HUES48 (cell line): ENCODE results near the gene FOXL2NB.

Experiments used
- H3K27ac ChIP-seq: one replicate; pipeline ENCODE4 v1.7.0; 2013; ENCODE audit warnings: low read depth, low read length, inconsistent platforms
- H3K27me3 ChIP-seq: 2 replicates; pipeline ENCODE4 v1.6.1; 2013; ENCODE audit warnings: mild to moderate bottlenecking, low read length; ENCODE audit not compliant: control insufficient read depth, insufficient read depth
- H3K36me3 ChIP-seq: 2 replicates; pipeline ENCODE4 v1.6.1; 2013; ENCODE audit warnings: low read length; ENCODE audit not compliant: control insufficient read depth, insufficient read depth
- H3K4me1 ChIP-seq: 2 replicates; pipeline ENCODE4 v1.6.1; 2013; ENCODE audit warnings: mild to moderate bottlenecking, low read length; ENCODE audit not compliant: control insufficient read depth, insufficient read depth
- H3K4me3 ChIP-seq: 2 replicates; pipeline ENCODE4 v1.5.1; 2013; ENCODE audit warnings: mild to moderate bottlenecking, low read depth, low read length
- H3K9ac ChIP-seq: 2 replicates; pipeline ENCODE4 v1.6.1; 2013; ENCODE audit warnings: mild to moderate bottlenecking, low read depth, low read length, moderate library complexity
- H3K9me3 ChIP-seq: 2 replicates; pipeline ENCODE4 v1.6.1; 2013; ENCODE audit warnings: low read length; ENCODE audit not compliant: control insufficient read depth, insufficient read depth

The FOXL2NB gene

DNA sequence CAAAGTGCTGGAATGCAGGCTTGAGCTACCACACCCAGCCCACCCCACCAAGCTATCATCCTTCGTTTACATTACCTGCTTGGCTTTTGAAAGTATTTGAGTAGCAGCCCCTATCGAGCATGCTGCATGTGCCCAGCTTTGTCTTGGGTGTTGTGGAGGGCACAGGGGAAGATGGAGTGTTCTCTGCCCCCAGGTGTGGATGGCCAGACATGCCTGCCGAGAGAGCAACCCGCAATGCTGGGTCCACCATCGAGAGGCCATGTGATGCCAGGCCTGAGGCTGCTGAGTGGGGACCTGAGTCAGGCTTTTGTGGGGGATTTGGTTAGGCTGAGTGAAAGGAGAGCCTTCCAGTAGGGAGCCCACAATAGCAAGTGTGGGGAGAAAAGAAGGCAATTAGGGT lies 25.9 kb downstream of the FOXL2NB start:
- H3K9ac ChIP-seq: no peak overlapping the region
- H3K27ac ChIP-seq: no peak overlapping the region
- H3K9me3 ChIP-seq: no peaks in the 10 kb centered on the region
- H3K36me3 ChIP-seq: no peaks in the 10 kb centered on the region
- no peaks in the 10 kb centered on the region for H3K4me1 ChIP-seq
- no peak overlapping the region for H3K4me3 ChIP-seq
- H3K27me3 ChIP-seq: no peaks in the 10 kb centered on the region

DNA sequence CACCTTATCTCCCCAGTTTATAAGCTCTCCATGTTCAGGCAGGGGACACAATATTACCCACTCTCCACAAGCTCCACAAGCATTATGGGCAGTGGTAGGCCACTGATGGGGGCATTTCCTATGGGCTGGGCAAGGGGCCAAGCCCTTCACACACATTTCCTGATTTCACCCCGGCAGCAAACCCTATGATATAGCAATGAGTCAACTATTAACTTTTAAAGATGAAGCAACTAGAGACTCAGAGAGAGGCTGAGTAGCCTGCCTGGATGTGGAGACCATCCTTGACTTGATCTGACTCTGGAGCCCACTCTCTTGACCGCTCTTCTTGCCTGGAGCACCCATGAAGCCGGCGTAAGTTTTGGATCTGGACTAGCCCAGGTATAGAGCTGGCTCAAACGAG lies 27.4 kb downstream of the FOXL2NB start:
- Histone ChIP-seq H3K4me3 (no peak overlapping the region), H3K9me3 (no peaks in the 10 kb centered on the region), H3K27me3 (no peaks in the 10 kb centered on the region), H3K9ac (no peak overlapping the region), H3K27ac (no peak overlapping the region), H3K4me1 (no peaks in the 10 kb centered on the region), H3K36me3 (no peaks in the 10 kb centered on the region)

DNA sequence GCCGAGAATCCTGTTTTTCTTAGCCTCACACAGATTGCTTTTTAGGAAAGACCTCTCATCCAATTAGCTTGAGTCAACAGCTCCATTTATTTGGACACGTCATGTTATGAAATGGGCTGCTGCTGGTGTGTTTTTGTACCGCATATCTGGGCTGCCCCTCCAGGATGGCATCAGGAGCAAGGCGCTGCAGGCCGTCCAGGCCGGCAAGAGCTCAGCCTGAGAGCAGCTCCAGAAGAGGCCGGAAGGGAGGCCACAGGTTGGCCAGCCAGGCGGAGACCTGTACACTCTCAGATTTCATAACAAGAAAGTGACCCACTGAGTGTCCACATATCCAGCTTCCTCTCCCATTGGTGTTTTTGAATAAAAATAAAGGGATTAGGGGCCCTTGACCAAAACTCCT lies 28.3 kb downstream of the FOXL2NB start:
- Histone ChIP-seq H3K27me3 (no peaks in the 10 kb centered on the region), H3K4me1 (no peaks in the 10 kb centered on the region), H3K9me3 (no peaks in the 10 kb centered on the region)

DNA sequence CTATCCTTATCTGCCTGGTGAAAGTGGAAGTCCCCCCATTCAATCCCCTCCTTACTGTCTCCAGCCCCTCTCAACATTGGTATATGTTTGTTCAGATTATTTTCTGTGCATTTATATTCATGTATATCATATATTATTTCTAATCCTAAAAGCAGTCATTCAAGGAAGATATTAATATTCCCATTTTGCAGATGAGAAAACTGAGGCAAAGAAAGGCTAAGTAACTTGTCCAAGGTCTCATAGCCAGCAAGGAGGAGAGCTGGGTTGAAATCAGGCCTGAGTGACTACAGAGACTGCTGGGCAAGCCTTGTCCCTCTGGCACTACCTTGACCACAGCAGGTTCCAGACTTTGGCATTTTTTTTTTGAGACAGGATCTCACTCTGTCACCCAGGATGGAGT lies 29.0 kb downstream of the FOXL2NB start:
- H3K36me3 ChIP-seq: no peaks in the 10 kb centered on the region
- no peak overlapping the region for H3K27ac ChIP-seq
- no peaks in the 10 kb centered on the region for H3K4me1 ChIP-seq
- H3K9me3 ChIP-seq: no peaks in the 10 kb centered on the region
- H3K9ac ChIP-seq: no peak overlapping the region
- no peaks in the 10 kb centered on the region for H3K27me3 ChIP-seq
- no peak overlapping the region for H3K4me3 ChIP-seq

More for the DNA sequence above, 28.3 kb downstream of the FOXL2NB start:
- H3K9ac ChIP-seq: no peak overlapping the region
- no peak overlapping the region for H3K27ac ChIP-seq
- no peaks in the 10 kb centered on the region for H3K36me3 ChIP-seq
- no peak overlapping the region for H3K4me3 ChIP-seq

DNA sequence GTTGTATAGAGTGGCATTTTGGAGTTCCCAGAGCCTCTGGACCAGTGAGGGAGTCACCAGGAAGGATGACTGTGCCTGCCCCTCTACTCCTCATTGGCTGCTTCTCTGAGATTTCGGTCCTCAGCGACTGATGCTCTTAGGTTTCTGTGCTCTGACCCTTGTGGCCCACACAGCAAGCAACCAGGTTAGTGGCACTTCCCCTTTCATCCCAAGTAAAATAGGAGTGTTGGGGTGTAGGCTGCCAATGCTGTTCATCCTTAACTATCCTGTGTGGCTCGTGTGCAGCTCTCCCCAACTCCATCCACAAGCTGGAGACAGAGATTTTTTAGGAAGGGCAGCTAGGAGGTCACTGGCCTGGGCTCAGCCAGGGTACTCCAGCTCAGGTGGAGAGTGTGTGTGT lies 37.8 kb downstream of the FOXL2NB start:
- no peak overlapping the region for H3K4me3 ChIP-seq
- H3K9me3 ChIP-seq: no peaks in the 10 kb centered on the region
- no peak overlapping the region for H3K27ac ChIP-seq
- H3K4me1 ChIP-seq: no peaks in the 10 kb centered on the region
- H3K27me3 ChIP-seq: no peaks in the 10 kb centered on the region
- H3K9ac ChIP-seq: no peak overlapping the region
- no peaks in the 10 kb centered on the region for H3K36me3 ChIP-seq

DNA sequence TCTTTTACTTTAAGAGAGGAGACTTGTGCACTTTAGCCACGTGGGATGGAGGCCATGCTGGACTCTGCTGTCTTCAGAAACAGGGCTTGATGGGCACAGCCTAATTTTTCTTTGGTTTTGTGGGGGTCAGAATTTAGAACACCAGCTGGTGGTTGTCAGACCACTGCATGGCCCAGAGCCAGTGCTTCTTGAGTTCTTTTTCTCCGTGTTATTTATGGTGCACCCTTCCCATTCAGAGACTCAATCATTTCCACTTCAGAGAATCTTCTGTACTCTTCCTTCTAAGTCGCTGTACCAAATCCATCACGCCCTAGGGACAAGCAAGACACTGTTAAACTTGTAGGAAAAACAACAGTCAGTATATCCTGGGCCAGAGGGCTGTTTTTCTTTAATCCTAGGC lies 38.9 kb downstream of the FOXL2NB start:
- H3K27ac ChIP-seq: no peak overlapping the region
- H3K36me3 ChIP-seq: no peaks in the 10 kb centered on the region
- no peak overlapping the region for H3K9ac ChIP-seq
- H3K4me3 ChIP-seq: no peak overlapping the region
- no peaks in the 10 kb centered on the region for H3K27me3 ChIP-seq
- H3K4me1 ChIP-seq: no peaks in the 10 kb centered on the region
- no peaks in the 10 kb centered on the region for H3K9me3 ChIP-seq

DNA sequence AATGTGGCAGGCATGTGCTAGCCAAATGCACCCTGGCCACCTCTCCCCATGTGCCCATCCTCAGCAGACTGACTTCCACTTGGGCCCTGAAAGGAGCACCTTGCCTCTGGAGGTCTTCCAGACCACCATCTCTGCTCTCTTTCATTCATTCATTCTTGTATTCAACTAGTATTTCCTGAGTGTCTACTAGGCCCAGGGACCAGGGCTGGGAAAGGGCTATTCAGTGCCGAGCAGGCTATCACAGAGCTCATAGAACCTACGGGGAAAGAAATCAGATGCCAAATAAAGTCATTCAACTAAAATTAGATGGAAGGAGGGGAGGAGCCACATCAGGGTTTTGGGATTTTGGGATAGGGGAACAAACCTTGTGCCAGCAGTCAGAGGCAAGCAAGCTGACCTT lies 40.2 kb downstream of the FOXL2NB start:
- Histone ChIP-seq H3K27ac (no peak overlapping the region), H3K9me3 (no peaks in the 10 kb centered on the region), H3K27me3 (no peaks in the 10 kb centered on the region), H3K36me3 (no peaks in the 10 kb centered on the region), H3K9ac (no peak overlapping the region), H3K4me3 (no peak overlapping the region), H3K4me1 (no peaks in the 10 kb centered on the region)

DNA sequence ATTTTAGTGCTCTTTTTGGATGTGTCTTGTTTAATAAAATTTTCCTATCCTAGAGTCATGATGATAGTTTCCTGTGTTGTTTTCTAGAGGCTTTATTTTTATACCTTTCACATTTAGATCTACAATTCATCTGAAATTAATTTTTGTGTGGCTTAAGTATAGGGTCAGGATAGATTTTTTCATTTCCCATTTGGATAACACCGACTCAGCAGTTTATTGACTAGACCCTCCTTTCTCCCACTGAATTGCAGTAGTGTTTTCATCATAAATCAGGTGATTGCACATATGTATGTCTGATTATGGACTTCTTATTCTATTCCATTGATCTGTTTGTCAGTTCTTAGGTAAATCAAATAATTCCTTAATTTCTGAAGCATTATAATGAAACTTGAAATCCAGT lies 48.7 kb downstream of the FOXL2NB start:
- H3K9ac ChIP-seq: no peak overlapping the region
- no peaks in the 10 kb centered on the region; the same call in 1 of the 2 replicates for H3K27me3 ChIP-seq
- no peak overlapping the region for H3K27ac ChIP-seq
- no peaks in the 10 kb centered on the region for H3K9me3 ChIP-seq
- no peak overlapping the region for H3K4me3 ChIP-seq
- H3K4me1 ChIP-seq: no peaks in the 10 kb centered on the region
- H3K36me3 ChIP-seq: no peaks in the 10 kb centered on the region
